Liver (tissue), 9 donors: ENCODE measurements around the gene BRIP1. TPM values are rescaled to one million over a fixed set of nuclear protein-coding genes. Genes with fewer than 3 reads are reported as not detected.
"Not testable (repeated sequence)": the region's sequence is repeated elsewhere in the genome, so short reads cannot be mapped to it uniquely, and the experiment has no call there.

Experiments used
- DNase-seq: peaks from one replicate; pipeline ENCODE4 v3.0.0-alpha.2; 2017; ENCODE audit warnings: low spot score
- H3K27ac ChIP-seq, 2 donors: one replicate each; pipeline ENCODE4 v1.7.0; 2013; ENCODE audit warnings: inconsistent platforms in 2 of 2, low read length in 2 of 2, control low read depth in 1 of 2, low read depth in 1 of 2, mild to moderate bottlenecking in 1 of 2
- H3K27me3 ChIP-seq, 4 donors: one replicate each; pipeline versions ENCODE4 v1.6.1 to v1.7.0; 2013; ENCODE audit warnings: low read length in 3 of 4, inconsistent platforms in 1 of 4, mild to moderate bottlenecking in 1 of 4, moderate library complexity in 1 of 4; ENCODE audit not compliant: control insufficient read depth in 4 of 4, insufficient read depth in 4 of 4
- H3K36me3 ChIP-seq, 4 donors: one replicate each; pipeline versions ENCODE4 v1.6.1 to v1.7.0; 2013; ENCODE audit warnings: low read length in 3 of 4, mild to moderate bottlenecking in 3 of 4, low read depth in 1 of 4, moderate library complexity in 1 of 4; ENCODE audit not compliant: control insufficient read depth in 4 of 4, insufficient read depth in 3 of 4
- H3K4me1 ChIP-seq, 4 donors: one replicate each; pipeline versions ENCODE4 v1.6.1 to v1.7.0; 2013; ENCODE audit warnings: low read length in 3 of 4, mild to moderate bottlenecking in 3 of 4, moderate library complexity in 1 of 4; ENCODE audit not compliant: control insufficient read depth in 4 of 4, insufficient read depth in 4 of 4
- H3K4me3 ChIP-seq, 3 donors: one replicate each; pipeline versions ENCODE4 v1.6.1 to v1.7.0; 2013; ENCODE audit warnings: low read length in 3 of 3, control low read depth in 1 of 3, low read depth in 1 of 3, mild to moderate bottlenecking in 1 of 3
- H3K9ac ChIP-seq, 2 donors: one replicate each; pipeline ENCODE4 v1.7.0; 2013; ENCODE audit warnings: low read length in 2 of 2, mild to moderate bottlenecking in 2 of 2, moderate library complexity in 2 of 2, control low read depth in 1 of 2, low read depth in 1 of 2
- H3K9me3 ChIP-seq, 4 donors: one replicate each; pipeline versions ENCODE4 v1.6.1 to v1.7.0; 2013; ENCODE audit warnings: low read length in 3 of 4; ENCODE audit not compliant: control insufficient read depth in 4 of 4
- EGR1 ChIP-seq, 2 donors: IDR thresholded peaks; 2 replicates each; pipeline ENCODE4 v1.6.1; 2016 to 2018; ENCODE audit warnings: antibody characterized with exemption in 2 of 2, low read depth in 2 of 2
- FOXA1 ChIP-seq: IDR thresholded peaks from 2 replicates; pipeline ENCODE4 v1.6.1; 2016; ENCODE audit warnings: antibody characterized with exemption
- GABPA ChIP-seq, 2 donors: IDR thresholded peaks in 1 of 2; conservative IDR thresholded peaks in 1 of 2; 2 replicates each; pipeline ENCODE4 v1.6.1; 2016; ENCODE audit warnings: antibody characterized with exemption in 2 of 2, mild to moderate bottlenecking in 1 of 2, moderate library complexity in 1 of 2
- HNF4G ChIP-seq: IDR thresholded peaks from 2 replicates; pipeline ENCODE4 v1.6.1; 2016; ENCODE audit warnings: antibody characterized with exemption
- JUND ChIP-seq, 2 donors: IDR thresholded peaks; 2 replicates each; pipeline ENCODE4 v1.6.1; 2016; ENCODE audit warnings: antibody characterized with exemption in 2 of 2
- NR2F2 ChIP-seq: IDR thresholded peaks from 2 replicates; pipeline ENCODE4 v1.6.1; 2016; ENCODE audit warnings: antibody characterized with exemption
- RAD21 ChIP-seq, 2 donors: IDR thresholded peaks; 2 replicates each; pipeline ENCODE4 v1.6.1; 2016; ENCODE audit warnings: antibody characterized with exemption in 2 of 2, mild to moderate bottlenecking in 2 of 2
- RXRA ChIP-seq, 2 donors: IDR thresholded peaks; 2 replicates each; pipeline ENCODE4 v1.6.1; 2017 to 2018; ENCODE audit warnings: antibody characterized with exemption in 2 of 2, mild to moderate bottlenecking in 1 of 2
- SP1 ChIP-seq: IDR thresholded peaks from 2 replicates; pipeline ENCODE4 v1.6.1; 2018; ENCODE audit warnings: antibody characterized with exemption, mild to moderate bottlenecking
- TAF1 ChIP-seq: conservative IDR thresholded peaks from 2 replicates; pipeline ENCODE4 v1.6.1; 2016; ENCODE audit warnings: antibody characterized with exemption, mild to moderate bottlenecking
- YY1 ChIP-seq: IDR thresholded peaks from 2 replicates; pipeline ENCODE4 v1.6.1; 2016; ENCODE audit warnings: antibody characterized with exemption, mild to moderate bottlenecking
- WGBS: extraction: QIAGEN DNeasy Blood & Tissue Kit; methylation state at CpG from one replicate; pipeline ENCODE4 v1.1.7; 2013; 5-methylcytosine and 5-hydroxymethylcytosine counted together
- polyA plus RNA-seq, 2 donors: library from polyadenylated mRNA; stranded (reverse) in 1 of 2; unstranded in 1 of 2; fragments of 200-250 nt in 1 of 2; fragments of >200 nt in 1 of 2; fragmentation: Nextera tagmentation in 1 of 2; extraction: Ambion mirVana in 1 of 2; gene quantifications; one replicate each; pipeline versions ENCODE4 v1.2.1 to v1.2.3, GENCODE V29; 2013 to 2015
- total RNA-seq, 2 donors: library from RNA; depleted of rRNA; stranded (reverse); fragments of >200 nt; gene quantifications; one replicate each; pipeline ENCODE4 v1.2.3, GENCODE V29; 2014
- TF ChIP-seq, protein P1 (sequence below): IDR thresholded peaks from 2 replicates; pipeline ENCODE4 v1.6.1; 2016; ENCODE audit warnings: antibody characterized with exemption
- TF ChIP-seq, protein P2 (sequence below): IDR thresholded peaks from 2 replicates; pipeline ENCODE4 v1.6.1; 2016; ENCODE audit warnings: antibody characterized with exemption
- donor health status: healthy.
- donor health status: healthy.
- donor health status: healthy.
- donor health status: healthy.
- donor health status: healthy.

The BRIP1 gene
- total and polyA plus RNA-seq, 4 donors = 0.24 to 10.3 (median 0.90) TPM

DNA sequence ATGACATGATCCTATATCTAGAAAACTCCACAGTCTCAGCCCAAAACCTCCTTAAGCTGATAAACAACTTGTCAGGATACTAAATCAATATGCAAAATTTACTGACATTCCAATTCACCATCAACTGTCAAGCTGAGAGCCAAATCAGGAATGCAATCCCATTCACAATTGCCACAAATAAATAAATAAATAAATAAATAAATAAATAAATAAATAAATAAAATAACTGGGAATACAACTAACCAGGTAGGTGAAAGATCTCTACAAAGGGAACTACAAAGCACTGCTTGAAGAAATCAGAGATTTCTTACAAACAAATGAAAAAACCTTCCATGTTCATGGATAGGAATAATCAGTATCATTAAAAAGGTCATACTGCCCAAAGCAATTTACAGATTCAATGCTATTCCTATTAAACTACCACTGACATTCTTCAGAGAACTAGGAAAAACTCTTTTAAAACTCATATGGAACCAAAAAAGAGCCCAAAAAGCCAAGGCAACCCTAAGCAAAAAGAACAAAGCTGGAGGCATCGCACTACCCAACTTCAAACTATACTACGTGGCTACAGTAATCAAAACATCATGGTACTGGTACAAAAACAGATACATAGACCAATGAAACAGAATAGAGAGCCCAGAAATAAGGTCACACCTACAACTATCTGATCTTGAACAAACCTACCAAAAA, 37.7 kb downstream of the BRIP1 start (continued):
- TF ChIP-seq RXRA (IDR thresholded peaks at IDR 0.05) = no peak
- TF ChIP-seq HNF4G = no peak
- TF ChIP-seq, protein P1, sequence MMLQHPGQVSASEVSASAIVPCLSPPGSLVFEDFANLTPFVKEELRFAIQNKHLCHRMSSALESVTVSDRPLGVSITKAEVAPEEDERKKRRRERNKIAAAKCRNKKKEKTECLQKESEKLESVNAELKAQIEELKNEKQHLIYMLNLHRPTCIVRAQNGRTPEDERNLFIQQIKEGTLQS = no peak
- TF ChIP-seq FOXA1 = no peak
- no peak for TF ChIP-seq GABPA (IDR thresholded peaks at IDR 0.05 in 1 of 2, conservative IDR thresholded peaks at IDR 0.05 in 1 of 2)
- TF ChIP-seq SP1 = no peak
- no peak for TF ChIP-seq NR2F2
- TF ChIP-seq EGR1 (IDR thresholded peaks at IDR 0.05; ENCODE audit: low read depth in 2 of 2) = no peak
- no peak for TF ChIP-seq TAF1
- TF ChIP-seq JUND (IDR thresholded peaks at IDR 0.05) = no peak

DNA sequence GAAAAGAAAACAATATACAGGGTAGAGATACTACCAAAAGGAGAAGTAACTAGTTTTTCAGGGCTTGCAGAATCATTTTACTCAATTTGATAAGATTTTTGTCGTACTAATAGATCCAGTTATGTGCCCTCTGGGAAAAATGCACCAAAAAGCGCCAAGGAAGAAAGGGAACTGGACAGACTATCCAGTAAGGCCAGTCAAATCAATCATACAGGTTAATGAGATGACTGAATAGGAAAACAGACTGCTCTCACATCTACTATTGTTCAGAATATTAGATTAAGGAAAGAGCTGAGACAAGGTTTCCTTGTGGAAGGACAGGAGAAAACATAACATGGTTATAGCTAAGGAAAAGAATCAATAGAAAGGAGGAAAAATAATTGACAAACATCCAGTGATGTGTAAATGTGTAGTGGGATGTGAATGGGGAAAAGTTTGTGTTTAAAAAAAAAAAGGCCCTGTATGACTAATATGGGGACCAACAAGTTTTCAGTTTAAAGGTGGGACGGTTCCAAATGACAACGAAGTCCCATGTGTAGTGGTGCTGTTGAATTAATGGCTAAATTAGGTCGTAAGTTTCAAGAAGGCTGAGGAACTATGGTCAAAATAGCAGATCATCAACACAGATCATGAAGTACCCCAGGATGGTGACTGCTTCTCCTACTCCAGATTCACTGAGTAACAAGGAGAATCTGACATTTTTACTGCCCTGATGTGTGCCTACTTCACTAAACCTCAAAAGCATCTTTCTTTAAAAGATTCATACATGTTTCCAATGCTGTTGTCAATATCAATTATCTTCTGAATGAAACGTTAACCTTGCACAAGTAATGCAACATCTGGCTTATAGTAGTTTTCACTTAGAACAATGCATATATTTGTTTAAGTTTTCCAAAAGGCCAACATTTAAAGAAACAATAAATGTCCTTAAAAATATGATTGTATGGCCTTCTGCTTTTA, 40.7 kb downstream of the BRIP1 start:
- Histone ChIP-seq H3K4me1 (no peaks in the 10 kb centered on the region), H3K4me3 (no peak overlapping the region), H3K36me3 (no peaks in the 10 kb centered on the region), H3K27ac (no peak overlapping the region), H3K9me3 (no peaks in the 10 kb centered on the region), H3K9ac (no peak overlapping the region), H3K27me3 (no peaks in the 10 kb centered on the region)
- no peak for DNase-seq
- WGBS = 92% methylated on average over 6 of the region's 6 CpGs
- TF ChIP-seq, protein P2, sequence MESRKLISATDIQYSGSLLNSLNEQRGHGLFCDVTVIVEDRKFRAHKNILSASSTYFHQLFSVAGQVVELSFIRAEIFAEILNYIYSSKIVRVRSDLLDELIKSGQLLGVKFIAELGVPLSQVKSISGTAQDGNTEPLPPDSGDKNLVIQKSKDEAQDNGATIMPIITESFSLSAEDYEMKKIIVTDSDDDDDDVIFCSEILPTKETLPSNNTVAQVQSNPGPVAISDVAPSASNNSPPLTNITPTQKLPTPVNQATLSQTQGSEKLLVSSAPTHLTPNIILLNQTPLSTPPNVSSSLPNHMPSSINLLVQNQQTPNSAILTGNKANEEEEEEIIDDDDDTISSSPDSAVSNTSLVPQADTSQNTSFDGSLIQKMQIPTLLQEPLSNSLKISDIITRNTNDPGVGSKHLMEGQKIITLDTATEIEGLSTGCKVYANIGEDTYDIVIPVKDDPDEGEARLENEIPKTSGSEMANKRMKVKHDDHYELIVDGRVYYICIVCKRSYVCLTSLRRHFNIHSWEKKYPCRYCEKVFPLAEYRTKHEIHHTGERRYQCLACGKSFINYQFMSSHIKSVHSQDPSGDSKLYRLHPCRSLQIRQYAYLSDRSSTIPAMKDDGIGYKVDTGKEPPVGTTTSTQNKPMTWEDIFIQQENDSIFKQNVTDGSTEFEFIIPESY = no peak
- TF ChIP-seq RAD21 (IDR thresholded peaks at IDR 0.05) = no peak

DNA sequence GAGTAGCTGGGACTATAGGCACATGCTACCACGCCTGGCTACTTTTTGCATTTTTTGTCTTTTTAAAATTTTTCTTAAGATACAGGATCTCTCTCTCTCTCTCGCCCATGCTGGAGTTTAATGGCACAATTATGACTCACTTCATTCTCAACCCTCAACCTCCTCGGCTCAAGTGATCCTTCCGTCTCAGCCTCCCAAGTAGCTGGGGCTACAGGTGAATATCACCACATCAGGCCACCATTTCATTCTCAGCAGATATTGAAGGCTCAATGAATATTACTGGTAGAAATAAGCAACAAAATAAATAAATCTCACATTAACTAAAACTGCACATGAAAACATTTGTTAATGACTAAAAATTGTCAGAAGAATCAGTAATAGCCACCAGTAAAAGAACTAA, 41.7 kb downstream of the BRIP1 start:
- TF ChIP-seq YY1 = no peak
- no peak for TF ChIP-seq SP1
- TF ChIP-seq TAF1 = no peak
- TF ChIP-seq FOXA1 = no peak
- Histone ChIP-seq H3K4me1 (no peaks in the 10 kb centered on the region), H3K27me3 (no peaks in the 10 kb centered on the region), H3K36me3 (no peaks in the 10 kb centered on the region), H3K9ac (no peak overlapping the region), H3K9me3 (no peaks in the 10 kb centered on the region), H3K27ac (no peak overlapping the region), H3K4me3 (no peak overlapping the region)
- no peak for DNase-seq
- 97% methylated on average over 4 of the region's 4 CpGs for WGBS

DNA sequence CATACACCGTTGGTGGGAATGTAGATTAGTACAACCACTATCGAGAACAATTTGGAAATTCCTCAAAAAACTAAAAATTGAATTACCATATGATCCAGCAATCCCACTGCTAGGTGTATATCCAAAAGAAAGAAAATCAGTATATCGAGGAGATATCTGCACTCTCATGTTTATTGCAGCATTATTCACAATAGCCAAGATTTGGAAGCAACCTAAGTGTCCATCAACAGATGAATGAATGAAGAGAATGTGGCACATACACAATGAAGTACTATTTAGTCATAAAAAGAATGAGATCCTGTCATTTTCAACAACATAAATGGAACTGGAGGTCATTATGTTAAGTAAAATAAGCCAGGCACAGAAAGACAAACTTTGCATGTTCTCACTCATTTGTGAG, 44.1 kb downstream of the BRIP1 start:
- over 99% methylated on average over 3 of the region's 3 CpGs for WGBS
- not testable (repeated sequence) for DNase-seq, H3K27ac ChIP-seq

More for the DNA sequence above, 44.1 kb downstream of the BRIP1 start:
- H3K4me3 ChIP-seq, H3K4me1 ChIP-seq, H3K9me3 ChIP-seq, H3K36me3 ChIP-seq, H3K9ac ChIP-seq, H3K27me3 ChIP-seq: not testable (repeated sequence)
